HCT116 (cell line): ENCODE measurements around the gene CHCT1. TPM values are rescaled to one million over a fixed set of nuclear protein-coding genes. Genes with fewer than 3 reads are reported as not detected.

Source experiments
- ATAC-seq: fragments of 200-7000 bp; cut with Tn5 transposase; 2 replicates; pipeline ENCODE4 v1.9.1; 2020; ENCODE audit warnings: mild to moderate bottlenecking, moderate library complexity
- BruUV-seq: library from RNA; stranded (reverse); fragments of 400-500 nt; replicated peaks from 2 replicates; lab custom pipeline; 2021; lab: Mats Ljungman, UMichigan
- CTCF ChIA-PET: fragments of 300-600 bp; sonication (Branson Sonifier 250); formaldehyde crosslinking; loops from one replicate; lab custom pipeline; 2021; ENCODE audit warnings: antibody characterized with exemption; lab: Charles Lee
- POLR2A ChIA-PET: fragments of 300-600, 350-600 bp; sonication (Branson Sonifier 250); formaldehyde crosslinking; loops from one replicate; lab custom pipeline; 2021; ENCODE audit warnings: antibody characterized with exemption; lab: Charles Lee
- RAD21 ChIA-PET, 2 experiments: fragments of 300-600 bp; sonication (Branson Sonifier 250); formaldehyde crosslinking; loops; one replicate each; lab custom pipeline; 2023; ENCODE audit warnings: low total read pairs in 2 of 2; ENCODE audit not compliant: uncharacterized antibody in 2 of 2, unreplicated experiment in 2 of 2, low non-redundant PET in 1 of 2; lab: Charles Lee
- DNase-seq: peaks from one replicate; pipeline ENCODE4 v3.0.0-alpha.2; 2010; ENCODE audit warnings: low read depth, low spot score
- H2AFZ ChIP-seq: fragments of 200-600 bp; shearing (Covaris generic), sonication (generic); 2 replicates; pipeline ENCODE4 v1.6.1; 2017; ENCODE audit warnings: low read depth, mixed run types, mixed read lengths, antibody characterized with exemption, low read length; ENCODE audit not compliant: poor library complexity, severe bottlenecking
- H3K27ac ChIP-seq: 2 replicates; pipeline ENCODE4 v1.5.1; 2012; ENCODE audit warnings: low read depth, low read length
- H3K27me3 ChIP-seq: fragments of 200-600 bp; sonication (generic); 2 replicates; pipeline ENCODE4 v1.6.1; 2016; ENCODE audit warnings: mixed run types, low read length, mixed read lengths; ENCODE audit not compliant: insufficient read depth
- H3K36me3 ChIP-seq, 2 experiments: fragments of 200-500 bp in 1 of 2; fragments of 200-600 bp in 1 of 2; sonication (Bioruptor generic) in 1 of 2; sonication (generic) in 1 of 2; 2 replicates each; pipeline versions ENCODE4 v1.5.1 to v1.6.1; 2014 to 2016; ENCODE audit warnings: low read length in 2 of 2, inconsistent platforms in 1 of 2, mixed read lengths in 1 of 2, mixed run types in 1 of 2; ENCODE audit not compliant: insufficient read depth in 2 of 2, control insufficient read depth in 1 of 2
- H3K4me1 ChIP-seq, 2 experiments: fragments of 200-600 bp in 1 of 2; sonication (generic) in 1 of 2; 2 replicates each; pipeline versions ENCODE4 v1.5.1 to v1.6.1; 2012 to 2017; ENCODE audit warnings: low read length in 2 of 2, inconsistent platforms in 1 of 2, mild to moderate bottlenecking in 1 of 2, mixed read lengths in 1 of 2, mixed run types in 1 of 2, moderate library complexity in 1 of 2; ENCODE audit not compliant: insufficient read depth in 2 of 2, control insufficient read depth in 1 of 2
- H3K4me2 ChIP-seq: fragments of 200-600 bp; sonication (generic); 2 replicates; pipeline ENCODE4 v1.6.1; 2017; ENCODE audit warnings: mixed run types, low read length, mixed read lengths
- H3K4me3 ChIP-seq, 2 experiments: fragments of 200-600 bp in 1 of 2; sonication (generic) in 1 of 2; replicated peaks in 1 of 2; 2 replicates each; pipeline ENCODE4 v1.5.1; 2011 to 2016; ENCODE audit warnings: low read length in 2 of 2, control low read depth in 1 of 2, low read depth in 1 of 2, mild to moderate bottlenecking in 1 of 2, mixed read lengths in 1 of 2, mixed run types in 1 of 2
- H3K79me2 ChIP-seq: fragments of 200-600 bp; sonication (generic); 2 replicates; pipeline ENCODE4 v1.6.1; 2017; ENCODE audit warnings: mild to moderate bottlenecking, mixed run types, low read length, moderate library complexity, mixed read lengths; ENCODE audit not compliant: insufficient read depth
- H3K9ac ChIP-seq: fragments of 200-600 bp; sonication (generic); 2 replicates; pipeline ENCODE4 v1.6.1; 2016; ENCODE audit warnings: low read length, mixed read lengths
- H3K9me2 ChIP-seq: fragments of 200-600 bp; sonication (generic), shearing (Covaris generic); 2 replicates; pipeline ENCODE4 v1.6.1; 2017; ENCODE audit warnings: mixed run types, mild to moderate bottlenecking, moderate library complexity; ENCODE audit not compliant: insufficient read depth
- H3K9me3 ChIP-seq, 2 experiments: fragments of 200-500 bp in 1 of 2; fragments of 200-600 bp in 1 of 2; sonication (Bioruptor generic) in 1 of 2; sonication (generic) in 1 of 2; 2 replicates each; pipeline ENCODE4 v1.6.1; 2014 to 2017; ENCODE audit warnings: low read length in 2 of 2, mixed read lengths in 2 of 2, inconsistent platforms in 1 of 2, low read depth in 1 of 2, mild to moderate bottlenecking in 1 of 2, mixed run types in 1 of 2, moderate library complexity in 1 of 2; ENCODE audit not compliant: control insufficient read depth in 1 of 2, insufficient read depth in 1 of 2
- H4K20me1 ChIP-seq: fragments of 200-600 bp; sonication (generic), shearing (Covaris generic); 2 replicates; pipeline ENCODE4 v1.6.1; 2017; ENCODE audit warnings: mixed run types, mild to moderate bottlenecking, moderate library complexity; ENCODE audit not compliant: insufficient read depth
- ATF3 ChIP-seq: IDR thresholded peaks from 2 replicates; pipeline ENCODE4 v1.6.1; 2012
- EGR1 ChIP-seq: IDR thresholded peaks from 2 replicates; pipeline ENCODE4 v1.6.1; 2012; ENCODE audit warnings: low read depth
- EZH2 ChIP-seq: fragments of 200-600 bp; sonication (generic); IDR thresholded peaks from 2 replicates; pipeline ENCODE4 v1.6.1; 2017; ENCODE audit warnings: antibody characterized with exemption, mixed run types
- POLR2A ChIP-seq: IDR thresholded peaks from 2 replicates; pipeline ENCODE4 v1.7.0; 2011; ENCODE audit warnings: borderline replicate concordance; ENCODE audit not compliant: insufficient read depth, insufficient read length; ENCODE audit errors: extremely low read depth
- REST ChIP-seq: IDR thresholded peaks from 2 replicates; pipeline ENCODE4 v1.6.1; 2012; ENCODE audit warnings: low read depth
- YY1 ChIP-seq: IDR thresholded peaks from 2 replicates; pipeline ENCODE4 v1.6.1; 2011; ENCODE audit warnings: low read length, low read depth, moderate library complexity, mild to moderate bottlenecking; ENCODE audit not compliant: insufficient replicate concordance; ENCODE audit errors: extremely low read depth
- ZFX ChIP-seq: fragments of 450-650 bp; IDR thresholded peaks from 2 replicates; pipeline ENCODE4 v1.6.1; 2017
- ZNF274 ChIP-seq: fragments of 200-500 bp; sonication (Bioruptor generic); IDR thresholded peaks from 2 replicates; pipeline ENCODE4 v1.6.1; 2014; ENCODE audit warnings: mild to moderate bottlenecking, low read depth, low read length, inconsistent platforms
- intact Hi-C: fragments of 100-400 bp; cut with micrococcal nuclease; formaldehyde crosslinking; loops from 2 replicates; pipeline ENCODE4 v1.10.0; 2022
- total RNA-seq: library from RNA; stranded (reverse); gene quantifications from one replicate; pipeline ENCODE4 v1.2.1, GENCODE V29; 2021; ENCODE audit not compliant: unreplicated experiment

Gene CHCT1
- total RNA-seq, 1 experiment from 2014 or later: not detected

- Histone ChIP-seq H3K9me3 (no peaks in the 10 kb centered on the region), H4K20me1 (no peaks in the 10 kb centered on the region), H3K36me3 (no peaks in the 10 kb centered on the region), H3K27ac (no peak overlapping the region), H3K79me2 (no peaks in the 10 kb centered on the region), H3K4me1 (no peaks in the 10 kb centered on the region), H3K9me2 (no peaks in the 10 kb centered on the region), H2AFZ (no peak overlapping the region), H3K4me3 (no peak overlapping the region), H3K9ac (no peak overlapping the region), H3K4me2 (no peak overlapping the region), H3K27me3 (no peaks in the 10 kb centered on the region)
- no peak for ATAC-seq
- TF ChIP-seq REST: no peak
- no peak for TF ChIP-seq ZFX
- no peak for TF ChIP-seq EGR1
- TF ChIP-seq ATF3: no peak
- TF ChIP-seq ZNF274: no peak
- TF ChIP-seq EZH2: no peak
- no peak for TF ChIP-seq POLR2A
- TF ChIP-seq YY1: no peak
- no TSS peak for BruUV-seq
- ChIA-PET RAD21 (no interaction called here), POLR2A (no interaction called here), CTCF (interaction anchor here (0.9 kb wide), 1 partner anchor 12 kb away, joined by 3 read pairs; the partner anchor contains the start of gene USP32)
- no peak for DNase-seq
- intact Hi-C loops: no loop called here
Observed at GRCh38 chr17:60403962-60404361, 18.3 kb upstream of the CHCT1 start.
